Glomerular visceral epithelial cell (primary cell): ENCODE measurements around the gene NAPSA.
"Not testable (repeated sequence)": the region's sequence is repeated elsewhere in the genome, so short reads cannot be mapped to it uniquely, and the experiment has no call there.

Source experiments
- DNase-seq: peaks from one replicate; pipeline ENCODE4 v3.0.0-alpha.2; 2016; ENCODE audit errors: extremely low spot score

NAPSA gene

GRCh38 chr19:50365434-50366306, at the start of gene NAPSA:
Gene NAPSA (minus strand): TSS chr19:50365639. CDS start chr19:50365621, 18 bp downstream.
- no peak for DNase-seq

- no peak for DNase-seq
Observed at GRCh38 chr19:50413531-50413930, 48.1 kb upstream of the NAPSA start.

DNA sequence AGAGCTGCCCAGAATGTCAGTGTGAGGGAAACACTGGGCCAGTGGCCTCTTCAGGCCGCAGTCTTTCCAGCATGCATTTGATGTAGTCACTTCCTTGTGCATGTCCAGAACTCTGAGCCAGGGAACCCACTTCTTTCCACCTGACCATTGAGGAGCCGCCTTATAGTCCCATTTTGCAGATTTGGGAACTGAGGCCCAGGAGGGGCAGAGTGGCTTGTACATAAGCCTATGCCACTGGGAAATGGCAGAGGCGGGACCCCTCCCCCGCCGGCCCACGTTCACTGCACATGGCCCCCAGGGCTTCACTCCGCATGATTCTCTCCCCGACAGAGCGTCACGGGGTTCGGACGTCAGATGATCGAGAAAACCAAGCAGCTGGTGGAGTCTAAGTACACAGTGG, 47.7 kb upstream of the NAPSA start:
- no peak for DNase-seq

DNA sequence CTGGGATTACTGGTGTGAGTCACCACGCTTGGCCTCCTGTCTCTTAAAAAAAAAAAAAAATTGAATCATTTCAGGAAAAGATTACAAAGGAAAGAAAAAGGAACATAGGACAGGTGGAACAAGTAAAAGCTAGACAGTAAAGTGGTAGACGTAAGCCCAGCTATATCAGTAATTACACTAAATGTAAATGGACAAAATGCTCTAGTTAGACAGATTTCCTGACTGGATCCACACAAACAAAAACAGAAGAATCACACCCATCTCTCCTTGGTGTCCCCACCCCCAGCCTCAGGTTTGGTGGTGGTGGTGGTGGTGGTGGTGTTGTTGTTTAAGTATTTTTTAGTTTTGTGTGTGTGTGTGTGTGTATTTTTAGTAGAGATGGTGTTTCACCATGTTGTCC, 47.0 kb upstream of the NAPSA start:
- no peak for DNase-seq

- DNase-seq = no peak
Observed at GRCh38 chr19:50410109-50410508, 44.7 kb upstream of the NAPSA start.

GRCh38 chr19:50409347-50409746, 43.9 kb upstream of the NAPSA start:
- no peak for DNase-seq

DNA sequence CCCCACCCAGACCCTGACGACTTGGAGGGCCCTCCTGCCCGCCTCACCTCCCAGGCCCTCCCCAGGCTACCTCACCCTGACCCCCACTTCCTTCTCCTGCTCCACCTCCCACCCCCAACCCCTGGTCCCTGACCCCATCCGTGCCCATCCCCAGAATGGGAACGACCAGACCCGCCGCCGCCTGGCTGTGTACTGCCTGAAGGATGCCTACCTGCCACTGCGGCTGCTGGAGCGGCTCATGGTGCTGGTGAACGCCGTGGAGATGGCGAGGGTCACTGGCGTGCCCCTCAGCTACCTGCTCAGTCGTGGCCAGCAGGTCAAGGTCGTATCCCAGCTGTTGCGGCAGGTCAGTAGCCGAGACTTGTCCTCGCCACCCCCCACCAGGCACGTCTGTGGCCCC, 41.4 kb upstream of the NAPSA start:
- no peak for DNase-seq

- DNase-seq = no peak
Observed at GRCh38 chr19:50406156-50406820, 40.8 kb upstream of the NAPSA start.

- DNase-seq = no peak
Observed at GRCh38 chr19:50402544-50403301, 37.3 kb upstream of the NAPSA start.

DNA sequence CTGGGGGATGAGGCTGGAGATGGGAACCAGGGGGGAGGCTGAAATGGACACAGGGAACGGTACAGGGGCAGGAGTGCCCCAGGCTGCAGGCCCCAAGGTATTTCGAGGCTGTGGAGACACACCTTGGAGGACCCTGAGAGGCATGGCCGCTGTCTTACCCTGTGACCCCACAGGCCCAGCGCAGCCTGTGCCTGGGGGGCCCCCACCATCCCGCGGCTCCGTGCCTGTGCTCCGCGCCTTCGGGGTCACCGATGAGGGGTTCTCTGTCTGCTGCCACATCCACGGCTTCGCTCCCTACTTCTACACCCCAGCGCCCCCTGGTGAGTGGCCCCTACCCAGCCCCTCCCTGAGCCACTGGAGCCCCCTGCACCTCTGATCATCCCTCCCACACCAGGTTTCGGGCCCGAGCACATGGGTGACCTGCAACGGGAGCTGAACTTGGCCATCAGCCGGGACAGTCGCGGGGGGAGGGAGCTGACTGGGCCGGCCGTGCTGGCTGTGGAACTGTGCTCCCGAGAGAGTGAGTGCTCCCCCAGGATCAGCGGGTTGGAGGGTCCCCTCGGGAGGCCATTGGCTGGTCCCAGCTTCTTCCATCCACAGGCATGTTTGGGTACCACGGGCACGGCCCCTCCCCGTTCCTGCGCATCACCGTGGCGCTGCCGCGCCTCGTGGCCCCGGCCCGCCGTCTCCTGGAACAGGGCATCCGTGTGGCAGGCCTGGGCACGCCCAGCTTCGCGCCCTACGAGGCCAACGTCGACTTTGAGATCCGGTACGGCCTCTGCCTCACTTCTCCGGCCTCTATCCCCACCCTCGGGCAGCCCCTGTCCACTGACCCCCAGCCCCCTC, 36.4 kb upstream of the NAPSA start:
- no peak for DNase-seq

GRCh38 chr19:50399368-50399745, 33.9 kb upstream of the NAPSA start:
- DNase-seq = no peak

DNA sequence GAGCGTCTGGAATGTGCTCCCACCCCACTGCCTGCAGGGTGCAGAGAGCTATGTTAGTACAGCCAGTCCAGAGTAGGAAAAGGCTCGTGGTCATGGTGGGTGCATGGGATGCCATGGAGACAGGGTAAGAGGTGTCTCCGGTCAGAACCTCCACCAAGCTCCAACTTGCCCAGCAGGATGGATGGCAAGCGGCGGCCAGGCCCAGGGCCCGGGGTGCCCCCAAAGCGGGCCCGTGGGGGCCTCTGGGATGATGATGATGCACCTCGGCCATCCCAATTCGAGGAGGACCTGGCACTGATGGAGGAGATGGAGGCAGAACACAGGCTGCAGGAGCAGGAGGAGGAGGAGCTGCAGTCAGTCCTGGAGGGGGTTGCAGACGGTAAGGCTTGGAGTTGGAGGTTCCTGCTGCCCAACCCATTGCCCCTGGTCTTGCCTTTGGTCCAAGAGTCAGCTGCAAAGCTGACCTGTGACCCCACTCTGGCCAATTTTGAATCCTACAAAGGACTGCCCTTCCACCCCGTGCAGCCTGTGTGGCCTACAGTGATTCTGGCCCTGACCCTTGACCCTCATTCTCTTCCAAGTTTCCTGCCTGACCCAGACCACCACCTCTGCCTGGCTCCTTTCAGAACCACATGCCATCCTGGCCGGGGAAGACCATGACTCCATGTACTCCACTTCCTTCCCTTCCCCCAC, 33.4 kb upstream of the NAPSA start:
- DNase-seq = no peak

GRCh38 chr19:50394017-50394416, 28.6 kb upstream of the NAPSA start:
- no peak for DNase-seq

- DNase-seq = no peak
Observed at GRCh38 chr19:50393589-50393988, 28.1 kb upstream of the NAPSA start.

- DNase-seq = no peak
Observed at GRCh38 chr19:50392759-50393158, 27.3 kb upstream of the NAPSA start.

- not testable (repeated sequence) for DNase-seq
Observed at GRCh38 chr19:50390952-50391351, 25.5 kb upstream of the NAPSA start.

- DNase-seq = not testable (repeated sequence)
Observed at GRCh38 chr19:50390295-50390694, 24.9 kb upstream of the NAPSA start.

GRCh38 chr19:50387868-50388245, 22.4 kb upstream of the NAPSA start:
- no peak for DNase-seq

DNA sequence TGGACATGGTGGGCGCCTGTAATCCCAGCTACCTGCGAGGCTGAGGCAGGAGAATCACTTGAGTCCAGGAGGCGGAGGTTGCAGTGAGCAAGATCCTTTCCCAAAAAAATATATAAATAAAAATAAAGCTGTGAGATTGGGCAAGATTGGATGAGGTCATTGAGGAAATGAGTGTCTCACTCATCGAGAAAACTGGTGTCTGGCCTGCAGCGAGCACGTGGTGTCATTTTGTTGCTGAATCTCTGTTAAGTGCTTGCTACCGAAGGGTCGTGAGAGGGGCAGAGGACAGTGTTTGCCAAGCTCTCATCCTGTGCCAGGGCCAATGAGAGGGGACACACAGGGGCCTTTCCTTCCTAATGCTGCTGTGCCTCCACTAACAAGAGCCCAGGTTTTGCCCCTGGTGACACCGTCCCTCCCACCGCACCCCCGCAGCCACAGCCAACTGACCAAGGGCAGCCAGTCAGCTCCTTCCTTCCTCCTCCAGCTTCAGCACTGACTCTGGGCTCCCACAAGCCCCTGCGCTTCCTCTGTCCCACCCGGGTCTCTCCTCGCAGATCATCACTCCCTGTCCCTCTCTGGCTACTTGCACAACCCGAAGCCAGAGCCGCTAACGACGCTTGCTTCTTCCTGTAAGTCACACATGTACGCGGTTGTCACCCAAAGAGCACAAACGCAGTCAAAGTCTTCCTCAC, 21.9 kb upstream of the NAPSA start:
- DNase-seq = no peak
